Measurements from ENCODE around the gene ZNF385C. TPM values are rescaled to one million over a fixed set of nuclear protein-coding genes. Genes with fewer than 3 reads are reported as not detected.

Gene ZNF385C
- total RNA-seq, 1 donor from 2014 or later = 1.2 TPM

DNA sequence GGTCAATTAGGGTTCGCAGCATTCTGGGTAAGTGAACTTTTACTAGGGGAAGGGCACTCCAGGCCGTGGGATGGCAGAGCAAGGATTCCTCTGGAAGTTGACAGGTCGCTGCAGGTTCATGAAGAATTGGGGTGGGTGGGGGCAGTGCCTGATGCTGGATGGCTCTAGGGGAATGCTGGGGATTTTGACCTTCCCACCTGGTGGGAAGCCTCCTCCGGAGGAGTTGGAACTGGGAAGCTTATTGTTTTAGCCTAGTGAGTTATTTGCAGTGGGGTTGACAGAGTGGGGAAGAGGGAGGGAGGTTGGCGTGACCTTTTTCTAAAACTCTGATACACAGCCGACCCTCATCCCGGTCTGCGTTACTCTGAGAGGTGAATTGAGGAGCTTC lies 47.3 kb downstream of the ZNF385C start:
- no peak for DNase-seq (ENCODE audit: low spot score)

DNA sequence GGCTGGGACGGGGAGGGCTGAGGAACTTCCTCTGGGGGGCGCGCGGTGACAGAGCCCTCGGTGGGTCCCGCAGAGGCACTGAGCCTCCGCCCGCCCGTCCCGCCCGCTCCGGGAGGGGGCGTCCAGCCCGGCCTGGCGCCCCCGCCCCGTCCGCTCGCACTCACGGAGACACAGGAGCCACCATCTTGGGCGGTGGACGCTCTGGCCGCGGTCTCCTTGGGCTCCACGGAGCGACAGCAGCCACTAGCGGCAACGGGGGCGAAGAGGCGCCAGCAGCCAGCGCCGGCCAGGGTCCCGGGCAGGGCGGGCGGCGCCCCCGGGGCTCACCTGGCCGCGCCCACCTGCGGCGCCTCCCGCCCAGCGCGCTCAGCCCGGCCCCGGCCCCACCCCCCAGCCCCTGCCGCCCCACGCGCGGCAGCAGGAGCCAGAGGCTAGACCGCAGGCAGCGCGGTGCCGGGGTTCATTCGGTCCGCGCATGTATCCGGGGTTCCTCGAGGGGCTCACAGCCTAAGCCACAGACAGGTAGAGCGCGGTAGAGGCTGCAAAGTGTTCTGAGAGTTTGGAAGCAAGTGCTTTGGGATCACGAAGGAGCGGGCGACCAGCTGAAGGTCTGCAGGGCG lies 47.8 kb downstream of the ZNF385C start, which contains the start of gene C17orf113:
Gene C17orf113 (minus strand): TSS at position 209 of the 620 bp plus-strand sequence. CDS start 7,225 bp downstream, outside the sequence.
- DNase-seq (ENCODE audit: low spot score) = peak; percentile 58

DNA sequence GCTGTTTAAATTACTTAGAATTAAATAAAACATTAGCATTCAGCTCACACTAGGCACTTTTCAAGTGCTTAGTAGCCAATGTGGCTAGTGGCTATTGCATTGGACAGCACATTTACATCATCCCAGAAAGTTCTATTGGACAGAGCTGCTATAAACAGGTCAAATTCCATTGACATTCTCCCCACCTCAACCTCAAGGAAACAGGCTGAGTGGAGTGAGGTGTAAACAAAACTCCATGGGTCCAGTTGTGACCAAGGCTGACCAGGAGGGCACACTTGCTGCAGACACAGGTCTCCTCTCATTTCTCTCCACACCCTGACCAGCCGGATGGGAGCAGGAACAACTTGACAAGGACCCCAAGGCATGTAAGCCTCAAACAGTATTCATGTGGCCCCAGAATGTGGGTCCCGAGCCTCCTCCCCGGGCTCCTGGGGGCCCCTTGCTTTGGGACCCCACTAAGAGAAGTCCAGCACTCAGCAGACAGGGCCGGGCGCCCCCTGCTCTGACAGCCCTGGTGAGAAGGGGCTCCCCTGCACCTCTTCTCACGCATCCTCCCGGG lies 48.4 kb downstream of the ZNF385C start:
- DNase-seq (ENCODE audit: low spot score) = no peak

DNA sequence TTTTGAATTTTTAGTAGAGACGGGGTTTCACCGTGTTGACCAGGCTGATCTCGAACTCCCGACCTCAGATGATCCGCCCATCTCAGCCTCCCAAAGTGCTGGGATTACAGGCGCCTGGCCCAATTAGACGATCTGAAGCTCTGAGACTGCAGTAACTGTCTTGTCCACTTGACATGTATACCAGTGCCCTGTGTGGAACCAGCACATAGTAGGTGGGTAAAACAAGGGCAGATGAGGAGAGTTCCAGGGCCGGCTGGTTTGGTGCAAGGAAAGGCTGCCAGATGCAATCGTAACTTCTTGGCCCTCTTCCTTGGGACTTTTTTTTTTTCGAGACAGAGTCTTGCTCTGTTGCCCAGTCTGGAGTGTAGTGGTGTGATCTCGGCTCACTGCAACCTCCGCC lies 50.9 kb downstream of the ZNF385C start:
- no peak for DNase-seq (ENCODE audit: low spot score)

DNA sequence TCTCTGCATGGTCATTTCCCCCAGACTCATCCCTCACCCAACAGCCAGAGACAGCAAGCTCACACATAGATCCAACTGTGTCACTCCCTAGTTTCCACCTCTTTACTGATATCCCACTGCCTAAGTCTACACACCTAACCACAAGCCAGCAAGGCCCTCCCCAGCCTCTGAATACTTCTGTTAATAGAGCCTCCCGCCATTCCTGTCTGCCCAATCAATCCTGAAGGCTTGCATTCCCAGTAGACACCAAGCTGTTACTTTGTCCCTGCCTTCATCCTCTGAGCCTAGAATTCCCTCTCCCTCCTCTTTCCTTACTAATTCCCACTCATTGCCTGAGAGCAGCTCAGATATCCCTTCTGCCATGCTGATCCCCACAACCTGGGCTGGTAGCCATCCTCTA lies 52.6 kb downstream of the ZNF385C start:
- DNase-seq (ENCODE audit: low spot score) = no peak

DNA sequence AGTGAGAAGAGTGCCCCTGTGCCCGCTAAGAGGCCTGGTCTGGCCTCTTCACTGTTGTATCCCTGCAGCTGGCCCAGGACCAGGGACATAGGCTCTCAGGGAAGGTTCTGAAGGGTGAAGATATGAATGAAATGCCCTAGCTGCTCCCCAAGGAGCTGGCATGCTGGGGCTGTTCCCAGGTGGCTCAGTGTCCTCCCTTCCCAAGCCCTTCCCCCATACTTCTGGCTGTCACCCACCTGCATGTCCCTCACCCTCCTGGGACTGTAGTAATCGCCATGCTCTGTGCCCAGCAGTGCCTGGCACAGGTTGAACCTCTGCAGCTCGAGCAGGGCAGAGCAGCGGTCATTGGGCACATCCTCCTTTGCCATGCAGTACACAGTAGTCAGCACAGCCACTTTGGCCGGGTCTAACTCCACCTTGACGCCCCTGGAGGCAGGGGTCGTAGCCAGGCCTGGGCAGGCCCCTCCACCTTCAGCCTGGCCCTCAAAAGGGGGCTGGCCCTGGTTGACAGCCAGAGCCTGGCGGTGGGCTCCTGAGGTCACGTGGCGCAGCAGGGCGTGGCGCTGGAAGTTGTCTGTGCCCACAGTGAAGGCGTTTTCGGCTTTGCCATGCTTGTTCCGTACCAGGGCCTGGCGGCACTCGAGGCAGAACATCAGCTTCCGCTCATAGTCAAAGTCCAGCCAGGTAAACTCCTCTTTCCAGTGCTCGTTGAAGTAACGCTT lies 55.5 kb downstream of the ZNF385C start:
- DNase-seq (ENCODE audit: low spot score) = no peak

DNA sequence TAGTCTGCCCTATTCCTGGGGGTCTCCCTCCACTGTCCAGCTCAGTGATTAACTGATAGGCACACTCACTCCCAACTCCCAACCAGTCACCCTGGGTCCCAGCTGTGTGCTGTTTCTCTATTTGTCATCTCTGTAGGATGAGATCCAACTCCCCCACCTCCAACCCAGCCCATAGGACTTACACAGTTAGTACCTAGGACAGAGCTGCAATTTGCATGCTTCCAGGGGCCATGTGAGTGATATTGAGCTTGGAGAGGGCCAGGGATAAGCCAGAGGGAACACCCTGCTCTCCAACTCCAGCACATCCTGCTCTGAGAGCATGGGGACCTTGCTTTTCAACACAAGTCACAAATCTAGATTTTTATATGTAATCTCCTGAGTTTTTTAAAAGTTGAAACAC lies 56.7 kb downstream of the ZNF385C start:
- DNase-seq (ENCODE audit: low spot score) = no peak

DNA sequence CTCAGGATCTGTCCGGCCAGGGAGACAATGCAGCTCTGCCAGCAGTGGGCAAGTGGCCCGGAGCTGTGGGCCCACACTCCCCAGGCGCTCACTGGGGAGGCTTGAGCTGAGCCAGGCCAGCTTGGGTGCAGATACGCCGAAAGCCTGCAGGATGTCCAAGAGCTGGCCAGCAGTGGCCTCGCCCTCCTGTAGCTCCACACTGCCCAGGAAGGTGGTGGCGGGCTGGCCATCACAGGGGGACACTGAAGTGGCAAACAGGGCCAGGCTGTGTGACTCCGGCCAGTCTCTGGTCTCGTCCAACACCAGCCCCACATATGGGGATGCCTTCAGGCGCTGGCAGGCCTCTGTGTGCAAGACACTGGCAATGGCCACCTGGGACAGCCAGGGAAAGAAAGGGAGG lies 57.5 kb downstream of the ZNF385C start:
- DNase-seq (ENCODE audit: low spot score) = no peak

DNA sequence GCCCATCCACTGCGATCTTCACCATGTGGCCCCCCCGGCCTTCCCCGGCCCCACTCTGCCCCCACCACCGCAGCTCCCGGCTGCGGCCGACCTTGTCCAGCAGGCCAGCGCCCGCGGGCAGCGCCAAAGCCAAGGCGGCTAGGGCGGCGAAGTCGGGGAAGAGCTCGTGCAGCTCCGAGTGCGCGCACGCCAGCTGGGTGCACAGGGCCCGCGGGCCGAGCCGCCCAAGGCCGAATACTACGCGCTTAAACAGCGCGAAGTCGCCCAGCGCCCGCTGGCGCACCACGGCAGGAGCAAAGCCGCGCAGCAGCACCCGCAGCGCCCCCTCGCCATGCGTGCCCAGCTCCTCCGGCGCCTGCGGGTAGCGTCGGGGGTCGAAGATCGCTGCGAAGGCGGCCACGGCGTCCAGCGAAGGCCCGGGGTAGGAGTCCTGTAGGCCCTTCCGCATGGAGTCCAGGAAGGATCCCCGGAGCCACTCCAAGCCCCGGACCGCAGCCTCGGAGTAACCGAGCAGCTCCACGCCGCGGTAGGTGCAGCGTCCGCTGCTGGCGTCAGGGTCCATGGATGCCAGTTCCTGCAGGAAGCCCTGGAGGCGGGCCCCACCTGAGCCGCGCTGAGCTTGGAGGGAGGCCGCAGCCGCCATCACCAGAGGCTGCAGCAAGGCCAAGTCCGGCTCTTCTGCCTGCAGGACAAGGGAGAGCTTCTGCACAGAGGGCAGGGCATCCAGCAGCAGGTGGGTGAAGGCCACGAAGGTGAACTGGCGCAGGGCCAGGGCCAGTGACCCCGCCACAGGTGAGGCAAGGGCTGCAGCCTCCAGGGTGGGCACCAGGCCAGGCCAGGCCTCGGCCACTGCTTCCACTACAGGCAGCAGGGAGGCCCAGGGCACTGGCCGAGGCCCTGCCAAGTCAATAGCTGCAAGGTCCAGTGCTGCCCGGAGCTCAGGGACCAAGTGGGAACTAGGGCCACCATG lies 58.2 kb downstream of the ZNF385C start:
- no peak for DNase-seq (ENCODE audit: low spot score)

DNA sequence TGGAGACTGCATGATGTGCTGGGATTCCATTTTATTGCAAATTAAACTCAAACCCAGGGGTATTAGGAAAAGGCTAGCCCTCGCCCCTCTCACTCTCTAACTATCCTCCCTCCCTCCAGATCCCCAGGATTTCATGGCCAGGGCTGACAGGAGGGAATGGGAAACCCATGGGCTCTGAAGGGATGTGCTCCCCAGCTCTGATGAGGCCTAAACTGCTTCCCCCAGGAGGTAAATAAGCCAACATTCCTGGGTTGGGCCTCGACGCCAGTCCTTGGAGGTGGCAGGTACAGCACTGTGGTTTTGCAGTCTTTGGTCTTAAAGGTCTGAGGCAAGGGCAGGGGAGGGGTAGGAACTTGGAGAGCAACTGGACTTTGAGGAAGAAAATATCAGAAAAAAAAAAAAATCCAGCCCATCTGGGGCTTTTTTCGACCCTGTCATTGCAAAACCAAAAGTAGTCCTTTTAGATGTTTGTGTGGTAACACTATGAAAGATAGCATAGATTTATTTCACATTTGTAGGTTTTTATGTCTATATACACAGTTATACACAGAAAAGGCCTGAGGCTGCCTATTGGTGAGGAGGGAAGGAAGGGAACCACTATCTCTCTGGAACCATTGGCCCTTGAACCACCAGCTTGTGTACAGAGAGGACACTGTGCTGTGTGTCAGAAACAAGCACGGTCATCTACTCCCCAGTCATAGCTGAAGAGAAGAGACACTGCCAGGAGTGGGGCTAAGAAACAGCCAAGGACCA lies 59.9 kb downstream of the ZNF385C start:
- no peak for DNase-seq (ENCODE audit: low spot score)

DNA sequence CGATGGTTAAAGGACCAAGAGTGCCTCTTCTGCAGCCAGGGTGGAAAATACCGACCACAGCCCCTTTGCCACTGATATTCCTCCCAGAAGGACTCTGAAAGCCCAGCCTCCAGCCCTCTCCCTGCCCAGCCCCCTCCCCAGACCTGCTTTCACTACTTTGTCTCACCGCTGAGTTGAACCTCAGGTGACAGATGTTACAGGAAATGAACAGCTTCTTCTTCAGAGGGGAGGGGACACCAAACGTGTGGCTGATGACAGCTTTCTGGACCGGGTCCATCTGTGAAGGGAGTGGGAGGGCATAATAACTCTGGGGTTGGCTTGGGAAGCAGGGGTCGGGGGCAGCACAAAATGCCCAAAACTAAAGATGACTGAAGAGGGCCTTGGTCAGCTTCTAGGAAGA lies 64.2 kb downstream of the ZNF385C start:
- DNase-seq (ENCODE audit: low spot score) = no peak

DNA sequence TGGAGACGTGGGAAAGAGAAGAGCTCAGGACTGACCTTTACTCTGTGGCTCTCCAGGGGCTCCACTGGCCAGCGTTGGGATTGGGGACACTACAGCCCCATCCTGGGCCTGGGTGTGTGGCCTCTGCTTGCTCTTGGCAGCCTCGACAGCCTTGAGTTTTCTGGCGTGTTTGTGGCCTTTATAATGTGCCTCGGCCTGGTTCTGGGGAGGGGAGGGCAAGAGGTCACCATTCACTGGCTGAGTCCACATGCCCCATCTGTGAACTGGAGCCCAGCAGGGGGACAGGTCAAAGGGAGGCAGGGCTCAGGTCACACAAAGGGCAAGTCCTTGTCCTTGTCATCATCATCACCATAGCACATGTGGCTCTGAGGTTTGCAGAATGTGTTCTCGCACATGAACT lies 66.7 kb downstream of the ZNF385C start:
- DNase-seq (ENCODE audit: low spot score) = no peak

DNA sequence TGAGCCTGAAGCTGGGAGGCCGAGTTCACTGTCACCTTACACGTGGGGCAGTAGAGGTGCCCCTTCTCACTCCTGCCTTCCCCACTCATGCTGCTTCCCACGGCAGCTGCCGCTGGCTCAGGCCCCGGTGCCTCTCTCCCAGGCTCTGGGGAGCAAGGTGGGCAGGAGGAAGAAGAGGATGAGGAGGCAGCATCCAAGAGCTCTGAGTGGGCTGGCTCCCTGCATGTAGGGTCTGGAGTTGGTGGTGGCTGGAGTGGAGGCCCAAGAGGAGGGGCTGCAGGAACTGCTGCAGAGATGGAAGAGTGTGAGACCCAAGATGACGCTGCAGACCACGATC lies 69.5 kb downstream of the ZNF385C start:
- no peak for DNase-seq (ENCODE audit: low spot score)

DNA sequence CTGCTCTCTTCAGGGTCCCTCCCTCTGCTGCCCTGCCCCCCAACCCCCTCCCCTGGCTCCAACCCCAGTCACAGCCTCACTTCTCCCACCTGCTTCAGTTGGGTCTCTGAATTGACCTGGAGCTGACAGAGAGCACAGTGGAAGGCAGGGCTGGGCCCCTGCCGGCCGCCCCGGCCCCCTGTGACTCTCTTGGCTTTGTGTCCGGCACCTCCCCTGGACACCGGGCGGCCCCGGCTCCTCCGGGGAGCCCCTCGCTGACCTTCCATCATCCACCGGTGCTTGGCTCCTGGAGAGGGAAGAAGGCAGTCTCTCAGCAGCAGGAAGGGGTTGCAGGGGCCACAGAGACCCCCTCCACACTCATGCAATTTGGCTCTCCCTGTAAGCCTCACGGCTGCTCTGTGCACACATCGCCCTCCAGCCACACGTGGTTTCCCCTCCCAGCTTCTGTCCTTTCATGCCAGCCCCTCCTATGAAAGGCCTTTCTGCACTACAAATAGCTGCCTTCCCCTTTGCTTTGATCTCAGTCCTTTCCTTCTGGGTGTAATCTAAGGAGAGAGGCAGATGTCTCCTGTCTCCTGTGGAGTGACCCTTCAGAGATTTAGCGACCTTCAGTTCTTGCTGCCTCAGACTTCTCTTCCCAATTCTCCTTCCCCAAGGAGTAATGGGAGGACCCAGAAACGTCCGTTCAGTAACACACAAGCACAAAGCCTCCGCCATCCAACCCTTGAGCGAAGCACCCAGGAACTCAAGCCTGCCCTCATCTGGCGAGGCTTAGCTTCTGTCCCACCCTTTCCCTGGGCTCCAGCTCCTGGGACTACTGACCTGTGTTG lies 70.1 kb downstream of the ZNF385C start:
- DNase-seq (ENCODE audit: low spot score) = no peak

DNA sequence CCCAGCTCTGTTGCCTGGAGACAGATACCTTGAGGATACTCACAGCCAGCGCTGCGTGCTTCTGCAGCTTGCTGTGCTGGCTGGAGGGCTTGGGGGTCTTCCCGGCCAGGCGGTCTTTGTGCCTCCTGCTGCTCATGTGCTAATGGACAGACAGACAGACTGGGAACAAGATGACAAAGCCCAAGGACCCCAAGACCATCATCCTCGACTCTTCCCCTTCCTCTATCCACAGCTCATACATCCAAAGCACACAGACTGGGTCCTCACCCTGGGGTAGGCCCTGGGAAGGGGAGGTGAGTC lies 70.7 kb downstream of the ZNF385C start:
- DNase-seq (ENCODE audit: low spot score) = no peak

DNA sequence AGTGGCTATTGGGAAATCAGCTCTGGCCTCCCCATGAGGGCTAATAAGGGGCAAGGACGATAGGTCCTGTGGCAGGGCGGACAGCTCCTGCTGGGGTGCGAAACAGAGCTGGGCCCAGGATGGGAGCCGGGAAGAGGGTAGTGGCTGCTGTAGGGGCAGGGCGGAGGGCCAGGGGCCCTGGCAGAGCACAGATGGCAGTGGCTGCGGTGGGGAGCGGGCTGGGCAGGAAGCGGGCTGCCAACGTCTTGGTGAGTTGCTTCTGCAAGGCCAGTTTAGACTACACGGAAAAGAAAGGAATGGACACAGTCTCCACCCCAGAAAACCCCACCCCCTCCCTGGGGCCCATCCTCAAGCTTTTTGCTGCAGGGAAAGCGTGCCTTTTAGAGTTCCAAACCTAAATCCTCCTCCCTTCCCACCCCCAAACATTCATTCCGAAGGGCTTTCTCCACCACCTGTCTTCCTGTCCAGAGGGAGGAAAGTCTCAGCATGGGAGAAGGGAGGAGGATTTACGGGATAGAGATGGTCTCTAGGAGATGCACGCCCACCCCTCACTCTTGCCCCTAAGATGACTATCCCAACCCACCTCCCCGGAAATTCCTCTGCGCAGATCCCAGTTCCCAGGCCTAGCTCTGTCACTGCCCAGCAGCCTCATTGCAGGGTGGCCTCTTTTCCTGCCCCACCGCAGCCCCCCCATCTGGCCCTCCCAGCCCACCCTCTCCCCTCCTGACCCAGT lies 71.2 kb downstream of the ZNF385C start:
- DNase-seq (ENCODE audit: low spot score) = no peak

DNA sequence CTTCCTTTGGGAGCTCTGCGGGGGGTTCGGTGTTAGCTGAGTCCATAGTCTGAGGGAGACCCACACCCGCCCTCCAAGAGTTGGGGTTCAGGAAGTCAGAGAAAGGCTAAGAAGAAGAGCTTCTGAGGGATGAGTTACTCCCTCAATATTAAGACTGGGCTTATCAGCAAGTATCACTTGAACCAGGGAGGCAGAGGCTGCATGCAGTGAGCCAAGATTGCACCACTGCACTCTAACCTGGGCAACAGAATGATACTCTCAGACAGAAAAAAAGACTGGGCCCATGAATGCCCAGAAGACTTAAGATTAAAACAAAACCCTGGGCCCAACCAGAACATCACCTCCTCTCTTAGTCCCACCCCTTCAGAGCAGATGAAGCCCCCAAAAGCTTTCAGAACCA lies 72.3 kb downstream of the ZNF385C start:
- DNase-seq (ENCODE audit: low spot score) = no peak

DNA sequence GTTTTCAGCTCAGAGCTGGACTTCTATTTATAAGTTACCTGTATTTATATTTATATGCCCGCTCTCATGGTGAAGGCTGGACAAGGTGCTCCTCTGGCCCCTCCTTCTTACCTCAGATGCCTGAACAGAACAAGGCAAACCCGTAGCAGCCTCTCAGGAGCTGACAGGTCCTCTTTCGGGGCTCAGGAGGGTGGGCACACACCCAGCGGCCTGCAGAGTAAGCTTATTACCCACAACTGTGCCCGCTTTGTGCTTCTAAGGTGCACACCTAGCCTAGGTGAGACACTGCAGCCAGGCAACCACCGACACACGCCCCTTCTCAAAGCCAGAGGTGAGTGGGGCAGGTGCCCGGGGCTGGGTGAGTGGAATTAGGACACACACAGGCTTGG lies 73.1 kb downstream of the ZNF385C start:
- no peak for DNase-seq (ENCODE audit: low spot score)

DNA sequence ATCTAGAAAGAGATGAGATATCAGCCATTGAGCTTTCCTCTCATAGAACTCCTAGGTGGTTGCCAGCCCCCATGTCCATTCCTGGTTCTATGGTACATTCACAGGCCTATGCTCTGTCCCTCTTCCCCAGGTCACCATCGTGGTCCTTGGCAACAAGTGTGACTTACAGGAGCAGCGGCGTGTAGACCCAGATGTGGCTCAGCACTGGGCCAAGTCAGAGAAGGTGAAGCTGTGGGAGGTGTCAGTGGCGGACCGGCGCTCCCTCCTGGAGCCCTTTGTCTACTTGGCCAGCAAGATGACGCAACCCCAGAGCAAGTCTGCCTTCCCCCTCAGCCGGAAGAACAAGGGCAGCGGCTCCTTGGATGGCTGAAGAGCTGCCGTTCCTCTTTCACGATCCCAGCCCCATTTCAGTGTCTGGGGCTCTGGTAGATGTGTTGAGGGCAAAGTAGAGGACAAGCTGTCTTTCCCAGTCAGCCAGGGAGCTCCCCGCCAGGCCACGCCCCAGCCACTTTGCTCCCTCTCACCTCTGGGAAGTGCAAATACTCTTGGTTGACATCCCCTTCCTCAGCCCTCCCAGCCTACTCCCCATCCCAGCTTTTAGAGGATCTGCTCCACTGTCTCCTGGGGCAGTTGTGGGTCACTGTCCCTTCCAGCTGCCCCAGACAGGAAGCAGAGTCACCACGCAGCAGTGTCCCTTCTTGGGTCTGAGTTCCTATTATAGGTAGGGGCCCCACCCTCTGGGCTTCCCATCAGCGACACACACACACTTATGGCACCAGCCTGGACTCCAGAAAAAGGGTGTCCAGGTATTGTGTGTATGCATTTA lies 74.5 kb downstream of the ZNF385C start:
- DNase-seq (ENCODE audit: low spot score) = no peak
